Fibroblast of lung (primary cell): ENCODE results near the gene GPR137C. TPM values are rescaled to one million over a fixed set of nuclear protein-coding genes. Genes with fewer than 3 reads are reported as not detected.
A peak's percentile ranks its signal among the peaks of the same experiment; 100 is the strongest.

Experiments used
- DNase-seq, 2 donors: peaks; one replicate each; pipeline versions ENCODE4 v3.0.0 to v3.0.0-alpha.2; 2010; ENCODE audit warnings: low read depth in 2 of 2
- H2AFZ ChIP-seq: 2 replicates; pipeline ENCODE4 v1.5.1; 2012; ENCODE audit warnings: low read length, control low read depth, inconsistent platforms
- H3K27ac ChIP-seq: 2 replicates; pipeline ENCODE4 v1.5.1; 2011; ENCODE audit warnings: low read length, control low read depth; ENCODE audit not compliant: insufficient read depth
- H3K27me3 ChIP-seq: 2 replicates; pipeline ENCODE4 v1.5.1; 2011; ENCODE audit warnings: mild to moderate bottlenecking, low read length; ENCODE audit not compliant: control insufficient read depth, insufficient read depth
- H3K36me3 ChIP-seq: 2 replicates; pipeline ENCODE4 v1.5.1; 2011; ENCODE audit warnings: low read length; ENCODE audit not compliant: control insufficient read depth, insufficient read depth
- H3K4me1 ChIP-seq: 2 replicates; pipeline ENCODE4 v1.5.1; 2011; ENCODE audit warnings: low read length; ENCODE audit not compliant: control insufficient read depth, insufficient read depth; ENCODE audit errors: extremely low read depth
- H3K4me2 ChIP-seq: 2 replicates; pipeline ENCODE4 v1.5.1; 2011; ENCODE audit warnings: low read length, control low read depth; ENCODE audit not compliant: insufficient read depth; ENCODE audit errors: extremely low read depth
- H3K4me3 ChIP-seq, 4 experiments: fragments of 200-600 bp in 1 of 4; sonication (generic) in 1 of 4; replicated peaks in 1 of 4; 2 replicates each; pipeline ENCODE4 v1.5.1; 2011 to 2016; ENCODE audit warnings: low read length in 4 of 4, low read depth in 3 of 4, mild to moderate bottlenecking in 3 of 4, control low read depth in 2 of 4, inconsistent platforms in 1 of 4, mixed read lengths in 1 of 4; ENCODE audit not compliant: insufficient read depth in 1 of 4; ENCODE audit errors: control extremely low read depth in 1 of 4
- H3K79me2 ChIP-seq: 2 replicates; pipeline ENCODE4 v1.5.1; 2012; ENCODE audit warnings: mild to moderate bottlenecking, low read length, inconsistent platforms; ENCODE audit not compliant: control insufficient read depth, insufficient read depth
- H3K9ac ChIP-seq: 2 replicates; pipeline ENCODE4 v1.5.1; 2011; ENCODE audit warnings: mild to moderate bottlenecking, low read length, control low read depth; ENCODE audit not compliant: insufficient read depth
- H3K9me3 ChIP-seq: 2 replicates; pipeline ENCODE4 v1.5.1; 2012; ENCODE audit warnings: low read depth, low read length; ENCODE audit not compliant: control insufficient read depth, insufficient read depth
- H4K20me1 ChIP-seq: 2 replicates; pipeline ENCODE4 v1.5.1; 2011; ENCODE audit warnings: low read length; ENCODE audit not compliant: control insufficient read depth, insufficient read depth; ENCODE audit errors: extremely low read depth
- EZH2 ChIP-seq: IDR thresholded peaks from 2 replicates; pipeline ENCODE4 v1.5.1; 2012; ENCODE audit warnings: low read length, control low read depth, mild to moderate bottlenecking; ENCODE audit errors: missing control alignments
- polyA minus RNA-seq: library from RNA; depleted of rRNA, polyadenylated mRNA; stranded (reverse); fragments of >200 nt; gene quantifications from 2 replicates; pipeline ENCODE4 v1.2.3, GENCODE V29; 2011; ENCODE audit warnings: low replicate concordance
- polyA plus RNA-seq, 2 donors: library from polyadenylated mRNA; depleted of rRNA in 1 of 2; stranded (reverse) in 1 of 2; unstranded in 1 of 2; fragments of >200 nt; gene quantifications; 2 replicates each; pipeline ENCODE4 v1.2.1, GENCODE V29; 2011 to 2012; ENCODE audit warnings: missing spikeins in 1 of 2
- total RNA-seq: library from RNA; depleted of rRNA; stranded (reverse); fragments of >200 nt; gene quantifications from 2 replicates; pipeline ENCODE4 v1.2.1, GENCODE V29; 2014
- TF ChIP-seq, protein P1 (sequence below), 2 donors: IDR thresholded peaks in 1 of 2; conservative IDR thresholded peaks in 1 of 2; 1 replicate in 1 of 2; 2 replicates in 1 of 2; pipeline ENCODE4 v1.5.1; 2011 to 2012; ENCODE audit warnings: low read length in 2 of 2, control low read depth in 1 of 2, inconsistent platforms in 1 of 2, low read depth in 1 of 2, mild to moderate bottlenecking in 1 of 2

The GPR137C gene, protein sequence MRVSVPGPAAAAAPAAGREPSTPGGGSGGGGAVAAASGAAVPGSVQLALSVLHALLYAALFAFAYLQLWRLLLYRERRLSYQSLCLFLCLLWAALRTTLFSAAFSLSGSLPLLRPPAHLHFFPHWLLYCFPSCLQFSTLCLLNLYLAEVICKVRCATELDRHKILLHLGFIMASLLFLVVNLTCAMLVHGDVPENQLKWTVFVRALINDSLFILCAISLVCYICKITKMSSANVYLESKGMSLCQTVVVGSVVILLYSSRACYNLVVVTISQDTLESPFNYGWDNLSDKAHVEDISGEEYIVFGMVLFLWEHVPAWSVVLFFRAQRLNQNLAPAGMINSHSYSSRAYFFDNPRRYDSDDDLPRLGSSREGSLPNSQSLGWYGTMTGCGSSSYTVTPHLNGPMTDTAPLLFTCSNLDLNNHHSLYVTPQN
- total RNA-seq (0.50 and 0.51 TPM in 2 replicates), polyA plus RNA-seq (0.37 and 0.59 TPM in 2 replicates), polyA minus RNA-seq (0.86 TPM in 1 of 2 replicates, not detected in the other)
- 0.30 and 0.48 TPM in 2 replicates for polyA plus RNA-seq (2012)

- H3K79me2 ChIP-seq: no peaks in the 10 kb centered on the region
- peaks cover 2% of the 10 kb centered on the region for H3K4me1 ChIP-seq
- DNase-seq: peak; percentile 99
- peak within 1 kb of the TSS; percentile 95 for H2AFZ ChIP-seq
- H3K4me2 ChIP-seq: peak within 1 kb of the TSS; percentile 98
- H3K4me3 ChIP-seq: peak within 1 kb of the TSS; percentile 73 to 77 (median 76)
- H4K20me1 ChIP-seq: no peaks in the 10 kb centered on the region
- H3K9ac ChIP-seq: peak within 1 kb of the TSS; percentile 41
- no peaks in the 10 kb centered on the region for H3K9me3 ChIP-seq
- H3K36me3 ChIP-seq: no peaks in the 10 kb centered on the region
- peak within 1 kb of the TSS; percentile 65 for H3K27ac ChIP-seq
- no peak for TF ChIP-seq EZH2
- TF ChIP-seq, protein P1, sequence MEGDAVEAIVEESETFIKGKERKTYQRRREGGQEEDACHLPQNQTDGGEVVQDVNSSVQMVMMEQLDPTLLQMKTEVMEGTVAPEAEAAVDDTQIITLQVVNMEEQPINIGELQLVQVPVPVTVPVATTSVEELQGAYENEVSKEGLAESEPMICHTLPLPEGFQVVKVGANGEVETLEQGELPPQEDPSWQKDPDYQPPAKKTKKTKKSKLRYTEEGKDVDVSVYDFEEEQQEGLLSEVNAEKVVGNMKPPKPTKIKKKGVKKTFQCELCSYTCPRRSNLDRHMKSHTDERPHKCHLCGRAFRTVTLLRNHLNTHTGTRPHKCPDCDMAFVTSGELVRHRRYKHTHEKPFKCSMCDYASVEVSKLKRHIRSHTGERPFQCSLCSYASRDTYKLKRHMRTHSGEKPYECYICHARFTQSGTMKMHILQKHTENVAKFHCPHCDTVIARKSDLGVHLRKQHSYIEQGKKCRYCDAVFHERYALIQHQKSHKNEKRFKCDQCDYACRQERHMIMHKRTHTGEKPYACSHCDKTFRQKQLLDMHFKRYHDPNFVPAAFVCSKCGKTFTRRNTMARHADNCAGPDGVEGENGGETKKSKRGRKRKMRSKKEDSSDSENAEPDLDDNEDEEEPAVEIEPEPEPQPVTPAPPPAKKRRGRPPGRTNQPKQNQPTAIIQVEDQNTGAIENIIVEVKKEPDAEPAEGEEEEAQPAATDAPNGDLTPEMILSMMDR (conservative IDR thresholded peaks at IDR 0.05 in 1 of 2, IDR thresholded peaks at IDR 0.05 in 1 of 2; ENCODE audit: low read depth in 1 of 2, low read length in 2 of 2): no peak
- H3K27me3 ChIP-seq: no peaks in the 10 kb centered on the region
These were observed at the start of gene GPR137C, which contains the start of gene TXNDC16 for GRCh38 chr14:52552063-52552988. TSS of gene GPR137C (plus strand) at chr14:52552836. CDS start at chr14:52553148, 312 bp downstream. TSS of gene TXNDC16 (minus strand) at chr14:52552505. CDS start at chr14:52543557, 8,948 bp downstream.

GRCh38 chr14:52513249-52513648, 39.4 kb upstream of the GPR137C start:
- H3K4me3 ChIP-seq: no peak overlapping the region
- H3K79me2 ChIP-seq: no peaks in the 10 kb centered on the region
- no peaks in the 10 kb centered on the region for H4K20me1 ChIP-seq
- H3K27ac ChIP-seq: no peak overlapping the region
- H3K9me3 ChIP-seq: no peaks in the 10 kb centered on the region
- H3K36me3 ChIP-seq: no peaks in the 10 kb centered on the region
- H3K9ac ChIP-seq: no peak overlapping the region
- no peaks in the 10 kb centered on the region for H3K27me3 ChIP-seq
- H2AFZ ChIP-seq: no peak overlapping the region
- H3K4me2 ChIP-seq: no peak overlapping the region
- TF ChIP-seq, protein P1 (conservative IDR thresholded peaks at IDR 0.05 in 1 of 2, IDR thresholded peaks at IDR 0.05 in 1 of 2; ENCODE audit: low read depth in 1 of 2, low read length in 2 of 2): no peak
- TF ChIP-seq EZH2: no peak
- no peaks in the 10 kb centered on the region for H3K4me1 ChIP-seq
- DNase-seq: no peak
